Naive thymus-derived CD8-positive, alpha-beta T cell (primary cell): ENCODE measurements around the gene ABCA8. TPM values are rescaled to one million over a fixed set of nuclear protein-coding genes. Genes with fewer than 3 reads are reported as not detected.
"Not testable (repeated sequence)": the region's sequence is repeated elsewhere in the genome, so short reads cannot be mapped to it uniquely, and the experiment has no call there.

Source experiments
- ATAC-seq, 2 donors: fragments of 150-1000 bp; cut with Tn5 transposase in 1 of 2; sonication (Bioruptor Pico), chemical (Tn5 transposase) in 1 of 2; 1 replicate in 1 of 2; 2 replicates in 1 of 2; pipeline ENCODE4 v1.10.0; 2021; ENCODE audit warnings: mild to moderate bottlenecking in 2 of 2, moderate library complexity in 2 of 2
- POLR2A ChIA-PET: fragments of 350-600 bp; sonication (Branson Sonifier 250); formaldehyde crosslinking; loops from one replicate; lab custom pipeline; 2021; ENCODE audit warnings: antibody characterized with exemption; lab: Charles Lee
- DNase-seq, 10 donors: peaks; one replicate each; pipeline versions ENCODE4 v3.0.0 to v3.0.0-alpha.2; 2020 to 2022
- H3K27ac Mint-ChIP-seq, 10 donors: one replicate each; pipeline ENCODE4 v1.8.0; 2020 to 2022; ENCODE audit warnings: mild to moderate bottlenecking in 10 of 10, mixed read lengths in 10 of 10, moderate library complexity in 4 of 10, inconsistent platforms in 1 of 10
- H3K27me3 Mint-ChIP-seq, 5 donors: one replicate each; pipeline ENCODE4 v1.8.0; 2021 to 2022; ENCODE audit warnings: mixed read lengths in 5 of 5
- H3K36me3 Mint-ChIP-seq, 3 donors: one replicate each; pipeline ENCODE4 v1.8.0; 2020 to 2022; ENCODE audit warnings: mixed read lengths in 3 of 3, mild to moderate bottlenecking in 2 of 3, inconsistent platforms in 1 of 3
- H3K4me1 Mint-ChIP-seq, 4 donors: one replicate each; pipeline ENCODE4 v1.8.0; 2021 to 2022; ENCODE audit warnings: mixed read lengths in 4 of 4
- H3K4me3 Mint-ChIP-seq, 10 donors: one replicate each; pipeline ENCODE4 v1.8.0; 2020 to 2022; ENCODE audit warnings: mild to moderate bottlenecking in 10 of 10, mixed read lengths in 10 of 10, moderate library complexity in 6 of 10, inconsistent platforms in 1 of 10
- H3K9me3 Mint-ChIP-seq, 9 donors: one replicate each; pipeline ENCODE4 v1.8.0; 2020 to 2022; ENCODE audit warnings: mixed read lengths in 9 of 9, mild to moderate bottlenecking in 3 of 9, inconsistent platforms in 1 of 9, moderate library complexity in 1 of 9
- polyA plus RNA-seq, 3 donors: library from polyadenylated mRNA; unstranded; fragments of 300-500 nt; fragmentation: Illumina TruSeq; gene quantifications; one replicate each; pipeline ENCODE4 v1.2.3, GENCODE V29; 2021
- total RNA-seq, 8 experiments: library from RNA in 2 of 8; stranded (reverse) in 2 of 8; gene quantifications; one replicate each; pipeline ENCODE4 v1.2.3 and lab custom pipeline; 2021 to 2026

The ABCA8 gene
- total and polyA plus RNA-seq, 5 experiments from 2014 or later, result not detected

DNA sequence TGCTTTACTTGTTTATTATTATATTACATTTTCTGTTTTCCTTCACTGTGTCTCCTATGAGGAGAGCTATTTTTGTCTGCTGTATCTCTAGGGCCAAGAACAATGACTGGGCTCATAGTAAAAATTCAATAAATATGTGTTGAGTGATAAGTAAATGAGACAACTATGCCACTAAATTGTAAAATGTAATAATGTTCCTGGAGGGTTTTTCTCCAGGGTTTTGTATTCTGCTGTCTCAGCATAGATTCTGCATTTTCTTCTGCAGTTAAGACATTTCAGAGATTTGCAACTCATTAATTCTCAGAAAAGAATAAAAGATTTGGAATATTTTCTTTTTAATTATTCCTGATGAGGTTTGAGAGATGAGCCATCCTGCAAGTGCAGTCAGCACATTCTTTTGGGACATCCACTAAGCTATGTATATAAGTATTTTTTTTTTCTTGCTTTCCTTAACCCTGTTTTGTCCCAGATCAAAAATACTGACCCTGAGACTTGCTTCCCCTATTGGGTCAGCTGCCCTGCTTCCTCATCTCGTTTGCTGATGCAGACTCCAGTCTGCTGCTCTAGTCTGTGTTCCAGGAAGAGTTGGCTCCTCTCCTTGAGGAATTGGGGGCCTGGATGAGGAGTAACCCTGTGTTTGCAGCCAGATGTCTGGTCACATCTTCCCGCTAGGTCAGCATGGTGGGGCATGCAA is 122.9 kb downstream of the ABCA8 start:
- DNase-seq, result no peak
- no peak for ATAC-seq
- no peak overlapping the region for H3K27ac Mint-ChIP-seq
- peaks cover 0 to 4% (median 0%) of the 10 kb centered on the region in 3 donors for H3K36me3 Mint-ChIP-seq
- no peak overlapping the region for H3K4me3 Mint-ChIP-seq
- H3K9me3 Mint-ChIP-seq, result peaks cover 0 to 13% (median 0%) of the 10 kb centered on the region in 9 donors
- peaks cover 5 to 41% (median 9%) of the 10 kb centered on the region in 5 donors for H3K27me3 Mint-ChIP-seq
- H3K4me1 Mint-ChIP-seq, result peaks cover 0 to 2% (median 0%) of the 10 kb centered on the region in 4 donors
- POLR2A ChIA-PET, result no interaction called here

DNA sequence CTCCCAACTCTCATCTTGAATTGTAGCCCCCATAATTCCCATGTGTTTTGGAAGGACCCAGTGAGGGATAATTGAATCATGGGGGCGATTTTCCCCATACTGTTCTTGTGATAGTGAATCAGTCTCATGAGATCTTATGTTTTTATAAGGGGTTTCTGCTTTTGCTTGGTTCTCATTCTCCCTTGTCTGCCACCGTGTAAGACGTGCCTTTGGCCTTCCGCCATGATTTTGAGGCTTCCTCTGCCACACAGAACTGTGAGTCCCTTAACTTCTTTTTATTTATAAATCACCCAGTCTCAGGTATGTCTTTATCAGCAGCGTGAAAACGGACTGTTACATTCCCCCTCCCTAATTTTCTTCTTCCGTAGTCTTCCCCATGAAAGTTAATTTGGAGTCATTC is 124.0 kb downstream of the ABCA8 start:
- no peak overlapping the region for H3K27ac Mint-ChIP-seq
- peaks cover 0 to 4% (median 0%) of the 10 kb centered on the region in 3 donors for H3K36me3 Mint-ChIP-seq
- no peaks in the 10 kb centered on the region for H3K4me1 Mint-ChIP-seq
- DNase-seq (no peak), ATAC-seq (no peak)
- POLR2A ChIA-PET, result no interaction called here
- no peak overlapping the region for H3K4me3 Mint-ChIP-seq
- H3K27me3 Mint-ChIP-seq, result peaks cover 5 to 30% (median 9%) of the 10 kb centered on the region in 5 donors
- peaks cover 0 to 13% (median 0%) of the 10 kb centered on the region in 9 donors for H3K9me3 Mint-ChIP-seq

- H3K9me3 Mint-ChIP-seq, result peaks cover 0 to 13% (median 0%) of the 10 kb centered on the region in 9 donors
- peaks cover 0 to 4% (median 0%) of the 10 kb centered on the region in 3 donors for H3K36me3 Mint-ChIP-seq
- H3K4me1 Mint-ChIP-seq, result no peaks in the 10 kb centered on the region
- H3K4me3 Mint-ChIP-seq, result no peak overlapping the region
- POLR2A ChIA-PET, result no interaction called here
- H3K27me3 Mint-ChIP-seq, result peaks cover 5 to 26% (median 9%) of the 10 kb centered on the region in 5 donors
- no peak for DNase-seq
- no peak overlapping the region for H3K27ac Mint-ChIP-seq
- no peak for ATAC-seq
These were observed 124.9 kb downstream of the ABCA8 start for GRCh38 chr17:68830313-68830712.

DNA sequence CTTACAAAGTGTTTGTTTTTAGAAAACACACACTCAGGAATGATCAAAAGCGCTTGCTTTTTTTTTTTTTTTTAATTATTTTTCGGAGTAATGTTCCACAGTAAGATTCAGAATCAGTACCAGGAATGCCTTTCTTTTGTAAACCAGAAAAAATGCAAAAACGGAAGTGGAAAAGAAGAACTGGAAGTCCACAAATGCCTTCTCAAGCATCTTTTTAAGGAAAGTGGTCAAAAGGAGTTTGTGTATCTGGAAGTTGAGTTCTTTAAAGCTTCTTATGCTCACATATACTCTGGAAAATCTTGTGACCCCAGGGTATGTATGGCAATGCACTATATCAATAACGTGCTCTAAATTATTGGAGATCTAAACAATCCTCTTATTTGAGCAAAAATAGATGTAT is 126.0 kb downstream of the ABCA8 start:
- no peaks in the 10 kb centered on the region for H3K4me1 Mint-ChIP-seq
- H3K4me3 Mint-ChIP-seq, result no peak overlapping the region
- peaks cover 5 to 17% (median 7%) of the 10 kb centered on the region in 5 donors for H3K27me3 Mint-ChIP-seq
- ATAC-seq, result no peak
- H3K9me3 Mint-ChIP-seq, result peaks cover 0 to 13% (median 0%) of the 10 kb centered on the region in 9 donors
- POLR2A ChIA-PET, result no interaction called here
- DNase-seq, result no peak
- no peak overlapping the region for H3K27ac Mint-ChIP-seq
- peaks cover 0 to 4% (median 0%) of the 10 kb centered on the region in 3 donors for H3K36me3 Mint-ChIP-seq

GRCh38 chr17:68824707-68825106 is 130.5 kb downstream of the ABCA8 start:
- Mint-ChIP-seq H3K4me3 (no peak overlapping the region), H3K4me1 (no peaks in the 10 kb centered on the region), H3K27me3 (peaks cover 0 to 18% (median 7%) of the 10 kb centered on the region in 5 donors), H3K36me3 (no peaks in the 10 kb centered on the region), H3K27ac (no peak overlapping the region), H3K9me3 (no peaks in the 10 kb centered on the region)
- no peak for DNase-seq
- ATAC-seq, result no peak
- POLR2A ChIA-PET, result no interaction called here

DNA sequence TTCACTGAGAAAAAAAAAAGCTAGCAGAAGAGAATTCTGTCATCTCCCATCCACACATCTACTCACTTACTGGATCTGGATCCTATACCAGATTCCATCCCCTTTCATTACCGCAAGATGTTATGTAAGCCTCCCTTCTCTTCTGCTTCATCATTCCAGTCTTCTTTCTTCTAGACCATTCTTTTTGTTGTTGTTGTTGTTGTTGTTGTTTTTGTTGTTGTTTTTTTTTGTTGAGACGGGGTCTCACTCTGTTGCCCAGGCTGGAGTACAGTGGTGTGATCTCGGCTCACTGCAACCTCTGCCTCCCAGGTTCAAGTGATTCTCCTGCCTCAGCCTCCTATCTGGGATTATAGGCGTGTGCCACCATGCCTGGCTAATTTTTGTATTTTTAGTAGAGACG is 131.0 kb downstream of the ABCA8 start:
- peaks cover 0 to 18% (median 7%) of the 10 kb centered on the region in 5 donors for H3K27me3 Mint-ChIP-seq
- H3K36me3 Mint-ChIP-seq, H3K27ac Mint-ChIP-seq, H3K4me1 Mint-ChIP-seq, ATAC-seq, H3K9me3 Mint-ChIP-seq, POLR2A ChIA-PET, DNase-seq, H3K4me3 Mint-ChIP-seq: not testable (repeated sequence)

DNA sequence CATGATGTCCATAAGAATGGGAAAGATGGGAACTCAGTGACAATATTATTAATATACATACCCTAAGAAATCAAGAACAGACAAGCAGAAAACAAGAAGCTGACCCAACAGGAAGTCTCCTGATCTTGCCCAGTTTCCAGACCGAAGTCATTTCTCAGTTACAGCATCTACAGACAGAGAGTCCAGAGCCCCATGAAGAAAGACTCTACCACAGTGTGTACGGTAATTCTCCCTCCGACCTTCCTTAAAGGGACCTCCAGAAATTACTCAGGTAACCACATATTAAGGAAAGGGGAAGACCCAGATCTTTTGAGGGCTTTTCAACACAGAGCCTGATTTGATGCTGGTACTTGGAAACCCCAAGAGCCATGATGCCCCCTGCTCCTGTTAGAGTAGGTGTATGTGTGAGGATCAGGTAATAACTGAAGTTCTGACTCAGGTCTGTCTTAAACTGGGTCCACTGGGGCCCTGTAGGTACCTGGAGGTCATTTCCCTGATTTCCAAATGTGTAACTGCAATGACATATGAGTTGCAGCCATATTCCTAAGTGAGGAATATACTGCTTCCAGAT is 132.4 kb downstream of the ABCA8 start:
- Mint-ChIP-seq H3K4me3 (no peak overlapping the region), H3K27me3 (peaks cover 1 to 21% (median 4%) of the 10 kb centered on the region in 5 donors), H3K4me1 (no peaks in the 10 kb centered on the region), H3K36me3 (no peaks in the 10 kb centered on the region), H3K9me3 (no peaks in the 10 kb centered on the region), H3K27ac (no peak overlapping the region)
- no peak for ATAC-seq
- no peak for DNase-seq
- POLR2A ChIA-PET, result no interaction called here

DNA sequence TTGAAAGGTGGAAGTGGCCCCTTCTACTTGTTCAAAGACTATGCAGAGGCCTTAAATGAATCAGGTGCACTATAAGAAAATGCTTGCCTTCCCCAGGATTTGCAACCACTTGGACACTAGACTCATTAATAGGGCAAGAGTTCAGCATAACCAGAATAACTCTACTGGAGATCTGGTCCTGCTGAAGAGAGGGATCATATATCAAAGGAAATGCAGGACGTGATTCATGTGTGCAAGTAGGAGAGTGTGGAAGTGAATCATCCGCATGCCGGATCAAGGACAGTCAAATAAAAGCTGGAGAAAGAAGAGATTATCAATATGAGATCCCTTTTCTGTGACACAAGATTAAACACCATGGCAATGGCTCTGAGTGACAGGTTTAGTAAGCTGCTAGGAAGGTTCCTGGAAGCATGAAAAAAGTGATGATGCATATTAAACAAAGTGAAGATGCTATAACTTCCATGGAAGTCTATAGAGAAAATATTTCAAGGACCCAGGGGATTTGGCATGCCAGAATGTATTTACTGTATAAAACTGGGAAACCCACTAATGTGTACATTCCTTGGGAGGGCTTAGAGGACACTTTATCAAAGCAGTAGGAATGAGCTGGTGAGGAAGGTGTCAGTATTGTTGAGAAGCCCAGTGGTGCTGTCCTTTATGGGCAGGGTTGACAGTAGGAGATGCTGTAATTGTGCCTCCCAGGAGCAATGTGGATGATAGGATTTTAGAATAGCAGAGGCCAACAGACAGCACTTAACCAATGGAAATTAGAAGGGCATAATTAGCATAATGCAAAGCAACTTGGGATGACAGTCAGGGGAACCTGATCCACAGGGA is 133.1 kb downstream of the ABCA8 start:
- Mint-ChIP-seq H3K9me3 (no peaks in the 10 kb centered on the region), H3K4me1 (no peaks in the 10 kb centered on the region), H3K27me3 (peaks cover 3 to 28% (median 4%) of the 10 kb centered on the region in 5 donors), H3K4me3 (no peak overlapping the region), H3K36me3 (no peaks in the 10 kb centered on the region), H3K27ac (no peak overlapping the region)
- POLR2A ChIA-PET, result no interaction called here
- ATAC-seq, result no peak
- DNase-seq, result no peak

- H3K27me3 Mint-ChIP-seq, result peaks cover 3 to 32% (median 5%) of the 10 kb centered on the region in 5 donors
- H3K4me3 Mint-ChIP-seq, result no peak overlapping the region
- no peaks in the 10 kb centered on the region for H3K36me3 Mint-ChIP-seq
- ATAC-seq (no peak), DNase-seq (no peak)
- no peaks in the 10 kb centered on the region for H3K4me1 Mint-ChIP-seq
- no peaks in the 10 kb centered on the region for H3K9me3 Mint-ChIP-seq
- POLR2A ChIA-PET, result no interaction called here
- no peak overlapping the region for H3K27ac Mint-ChIP-seq
These were observed 134.2 kb downstream of the ABCA8 start for GRCh38 chr17:68820825-68821481.

GRCh38 chr17:68820476-68820824 is 134.7 kb downstream of the ABCA8 start:
- Mint-ChIP-seq H3K4me3 (no peak overlapping the region), H3K27me3 (peaks cover 3 to 32% (median 6%) of the 10 kb centered on the region in 5 donors), H3K36me3 (no peaks in the 10 kb centered on the region), H3K27ac (no peak overlapping the region), H3K4me1 (no peaks in the 10 kb centered on the region), H3K9me3 (no peaks in the 10 kb centered on the region)
- POLR2A ChIA-PET, result no interaction called here
- DNase-seq (no peak), ATAC-seq (no peak)

- POLR2A ChIA-PET, result no interaction called here
- H3K4me3 Mint-ChIP-seq, result no peak overlapping the region
- H3K9me3 Mint-ChIP-seq, result no peaks in the 10 kb centered on the region
- no peak for ATAC-seq
- H3K27ac Mint-ChIP-seq, result no peak overlapping the region
- no peaks in the 10 kb centered on the region for H3K36me3 Mint-ChIP-seq
- H3K4me1 Mint-ChIP-seq, result no peaks in the 10 kb centered on the region
- peaks cover 3 to 32% (median 6%) of the 10 kb centered on the region in 5 donors for H3K27me3 Mint-ChIP-seq
- no peak for DNase-seq
These were observed 135.7 kb downstream of the ABCA8 start for GRCh38 chr17:68819465-68819864.
